ENCODE results near the gene FRMD4A.
"Not testable (repeated sequence)": the region's sequence is repeated elsewhere in the genome, so short reads cannot be mapped to it uniquely, and the experiment has no call there.

FRMD4A gene

GRCh38 chr10:14047431-14047830 is 283.3 kb downstream of the FRMD4A start:
- no peak for DNase-seq (ENCODE audit: low read depth, low spot score)
- H3K4me3 ChIP-seq (ENCODE audit: low read length) = no peak overlapping the region

- DNase-seq (ENCODE audit: low read depth, low spot score); H3K4me3 ChIP-seq (ENCODE audit: low read length): not testable (repeated sequence)
Measured at GRCh38 chr10:14042051-14042450, 288.7 kb downstream of the FRMD4A start.

GRCh38 chr10:14040787-14041631 is 289.7 kb downstream of the FRMD4A start:
- no peak overlapping the region for H3K4me3 ChIP-seq (ENCODE audit: low read length)
- no peak for DNase-seq (ENCODE audit: low read depth, low spot score)

- DNase-seq (ENCODE audit: low read depth, low spot score) = no peak
- no peak overlapping the region for H3K4me3 ChIP-seq (ENCODE audit: low read length)
Measured at GRCh38 chr10:14039968-14040668, 290.6 kb downstream of the FRMD4A start.

GRCh38 chr10:14036233-14036632 is 294.5 kb downstream of the FRMD4A start:
- DNase-seq (ENCODE audit: low read depth, low spot score) = no peak
- H3K4me3 ChIP-seq (ENCODE audit: low read length) = no peak overlapping the region

GRCh38 chr10:14035506-14035905 is 295.2 kb downstream of the FRMD4A start:
- DNase-seq (ENCODE audit: low read depth, low spot score) = no peak
- H3K4me3 ChIP-seq (ENCODE audit: low read length) = no peak overlapping the region

GRCh38 chr10:14032406-14032998 is 298.2 kb downstream of the FRMD4A start:
- DNase-seq (ENCODE audit: low read depth, low spot score) = peak; percentile 63
- no peak overlapping the region for H3K4me3 ChIP-seq (ENCODE audit: low read length)

- no peak overlapping the region for H3K4me3 ChIP-seq (ENCODE audit: low read length)
- no peak for DNase-seq (ENCODE audit: low read depth, low spot score)
Measured at GRCh38 chr10:14026325-14026724, 304.4 kb downstream of the FRMD4A start.

GRCh38 chr10:14025283-14026189 is 305.2 kb downstream of the FRMD4A start:
- no peak for DNase-seq (ENCODE audit: low read depth, low spot score)
- no peak overlapping the region for H3K4me3 ChIP-seq (ENCODE audit: low read length)

GRCh38 chr10:14024329-14025202 is 306.2 kb downstream of the FRMD4A start:
- DNase-seq (ENCODE audit: low read depth, low spot score) = no peak
- H3K4me3 ChIP-seq (ENCODE audit: low read length) = no peak overlapping the region

GRCh38 chr10:14023673-14024328 is 306.9 kb downstream of the FRMD4A start:
- no peak for DNase-seq (ENCODE audit: low read depth, low spot score)
- H3K4me3 ChIP-seq (ENCODE audit: low read length) = no peak overlapping the region

- H3K4me3 ChIP-seq (ENCODE audit: low read length) = no peak overlapping the region
- no peak for DNase-seq (ENCODE audit: low read depth, low spot score)
Measured at GRCh38 chr10:14022954-14023672, 307.6 kb downstream of the FRMD4A start.

- DNase-seq (ENCODE audit: low read depth, low spot score) = no peak
- H3K4me3 ChIP-seq (ENCODE audit: low read length) = no peak overlapping the region
Measured at GRCh38 chr10:14022052-14022451, 308.7 kb downstream of the FRMD4A start.

GRCh38 chr10:14020037-14020664 is 310.6 kb downstream of the FRMD4A start:
- DNase-seq (ENCODE audit: low read depth, low spot score) = no peak
- no peak overlapping the region for H3K4me3 ChIP-seq (ENCODE audit: low read length)

- DNase-seq (ENCODE audit: low read depth, low spot score) = no peak
- H3K4me3 ChIP-seq (ENCODE audit: low read length) = no peak overlapping the region
Measured at GRCh38 chr10:14017467-14017866, 313.3 kb downstream of the FRMD4A start.

- DNase-seq (ENCODE audit: low read depth, low spot score) = no peak
- H3K4me3 ChIP-seq (ENCODE audit: low read length) = no peak overlapping the region
Measured at GRCh38 chr10:14016931-14017333, 313.8 kb downstream of the FRMD4A start.
